Muscle layer of duodenum (tissue), 2 donors: ENCODE results near the gene PLB1.

ENCODE experiments used
- H3K27ac ChIP-seq: one replicate; pipeline ENCODE4 v1.7.0; 2013; ENCODE audit warnings: mild to moderate bottlenecking, low read length
- H3K27me3 ChIP-seq: one replicate; pipeline ENCODE4 v1.7.0; 2013; ENCODE audit warnings: low read depth, mild to moderate bottlenecking, control low read depth, low read length
- H3K36me3 ChIP-seq, 2 donors: one replicate each; pipeline ENCODE4 v1.7.0; 2013; ENCODE audit warnings: low read length in 2 of 2, control low read depth in 1 of 2, mild to moderate bottlenecking in 1 of 2; ENCODE audit not compliant: insufficient read depth in 2 of 2, control insufficient read depth in 1 of 2
- H3K4me1 ChIP-seq, 2 donors: one replicate each; pipeline ENCODE4 v1.7.0; 2013; ENCODE audit warnings: low read length in 2 of 2, mild to moderate bottlenecking in 2 of 2, control low read depth in 1 of 2, moderate library complexity in 1 of 2; ENCODE audit not compliant: insufficient read depth in 2 of 2, control insufficient read depth in 1 of 2
- H3K4me3 ChIP-seq, 2 donors: one replicate each; pipeline ENCODE4 v1.7.0; 2013; ENCODE audit warnings: low read length in 2 of 2, low read depth in 1 of 2, mild to moderate bottlenecking in 1 of 2
- H3K9me3 ChIP-seq, 2 donors: one replicate each; pipeline ENCODE4 v1.7.0; 2013; ENCODE audit warnings: low read length in 2 of 2, control low read depth in 1 of 2, mild to moderate bottlenecking in 1 of 2; ENCODE audit not compliant: control insufficient read depth in 1 of 2
- donor health status: healthy.

The PLB1 gene

GRCh38 chr2:28523902-28524301, 28.0 kb downstream of the PLB1 start:
- Histone ChIP-seq H3K4me1 (no peaks in the 10 kb centered on the region), H3K36me3 (no peaks in the 10 kb centered on the region), H3K4me3 (no peak overlapping the region), H3K27ac (no peak overlapping the region), H3K9me3 (no peaks in the 10 kb centered on the region), H3K27me3 (no peaks in the 10 kb centered on the region)

GRCh38 chr2:28525481-28525880, 29.6 kb downstream of the PLB1 start:
- H3K4me3 ChIP-seq: no peak overlapping the region
- H3K9me3 ChIP-seq: no peaks in the 10 kb centered on the region
- H3K27ac ChIP-seq: no peak overlapping the region
- H3K36me3 ChIP-seq: no peaks in the 10 kb centered on the region
- H3K27me3 ChIP-seq: no peaks in the 10 kb centered on the region
- H3K4me1 ChIP-seq: no peaks in the 10 kb centered on the region

GRCh38 chr2:28526527-28527132, 30.8 kb downstream of the PLB1 start:
- no peak overlapping the region for H3K27ac ChIP-seq
- H3K4me1 ChIP-seq: no peaks in the 10 kb centered on the region
- no peaks in the 10 kb centered on the region for H3K9me3 ChIP-seq
- H3K36me3 ChIP-seq: no peaks in the 10 kb centered on the region
- H3K27me3 ChIP-seq: no peaks in the 10 kb centered on the region
- H3K4me3 ChIP-seq: no peak overlapping the region

- Histone ChIP-seq H3K36me3 (no peaks in the 10 kb centered on the region), H3K27me3 (no peaks in the 10 kb centered on the region), H3K4me3 (no peak overlapping the region), H3K4me1 (no peaks in the 10 kb centered on the region), H3K27ac (no peak overlapping the region), H3K9me3 (no peaks in the 10 kb centered on the region)
These were observed 31.3 kb downstream of the PLB1 start for GRCh38 chr2:28527196-28527595.

GRCh38 chr2:28528206-28528605, 32.3 kb downstream of the PLB1 start:
- Histone ChIP-seq H3K27me3 (no peaks in the 10 kb centered on the region), H3K4me1 (no peaks in the 10 kb centered on the region), H3K9me3 (no peaks in the 10 kb centered on the region), H3K4me3 (no peak overlapping the region), H3K36me3 (no peaks in the 10 kb centered on the region), H3K27ac (no peak overlapping the region)

GRCh38 chr2:28530782-28531181, 34.9 kb downstream of the PLB1 start:
- no peaks in the 10 kb centered on the region for H3K36me3 ChIP-seq
- H3K4me1 ChIP-seq: no peaks in the 10 kb centered on the region
- H3K27ac ChIP-seq: no peak overlapping the region
- no peaks in the 10 kb centered on the region for H3K27me3 ChIP-seq
- no peaks in the 10 kb centered on the region for H3K9me3 ChIP-seq
- H3K4me3 ChIP-seq: no peak overlapping the region

- Histone ChIP-seq H3K9me3 (no peaks in the 10 kb centered on the region), H3K4me1 (no peaks in the 10 kb centered on the region), H3K27me3 (no peaks in the 10 kb centered on the region), H3K27ac (no peak overlapping the region), H3K4me3 (no peak overlapping the region), H3K36me3 (no peaks in the 10 kb centered on the region)
These were observed 36.5 kb downstream of the PLB1 start for GRCh38 chr2:28532399-28532798.

GRCh38 chr2:28533044-28533680, 37.3 kb downstream of the PLB1 start:
- Histone ChIP-seq H3K27me3 (no peaks in the 10 kb centered on the region), H3K9me3 (no peaks in the 10 kb centered on the region), H3K27ac (no peak overlapping the region), H3K4me3 (no peak overlapping the region), H3K4me1 (no peaks in the 10 kb centered on the region), H3K36me3 (no peaks in the 10 kb centered on the region)

- no peaks in the 10 kb centered on the region for H3K9me3 ChIP-seq
- no peaks in the 10 kb centered on the region for H3K4me1 ChIP-seq
- no peaks in the 10 kb centered on the region for H3K27me3 ChIP-seq
- H3K27ac ChIP-seq: no peak overlapping the region
- H3K4me3 ChIP-seq: no peak overlapping the region
- H3K36me3 ChIP-seq: no peaks in the 10 kb centered on the region
These were observed 39.0 kb downstream of the PLB1 start for GRCh38 chr2:28534817-28535216.

GRCh38 chr2:28538134-28538533, 42.3 kb downstream of the PLB1 start:
- H3K27ac ChIP-seq: no peak overlapping the region
- no peaks in the 10 kb centered on the region for H3K36me3 ChIP-seq
- H3K9me3 ChIP-seq: no peaks in the 10 kb centered on the region
- H3K27me3 ChIP-seq: no peaks in the 10 kb centered on the region
- H3K4me3 ChIP-seq: no peak overlapping the region
- no peaks in the 10 kb centered on the region for H3K4me1 ChIP-seq

GRCh38 chr2:28538652-28539051, 42.8 kb downstream of the PLB1 start:
- Histone ChIP-seq H3K27ac (no peak overlapping the region), H3K9me3 (no peaks in the 10 kb centered on the region), H3K4me3 (no peak overlapping the region), H3K27me3 (no peaks in the 10 kb centered on the region), H3K36me3 (no peaks in the 10 kb centered on the region), H3K4me1 (no peaks in the 10 kb centered on the region)

GRCh38 chr2:28539118-28539541, 43.3 kb downstream of the PLB1 start:
- H3K4me3 ChIP-seq: no peak overlapping the region
- H3K36me3 ChIP-seq: no peaks in the 10 kb centered on the region
- no peak overlapping the region for H3K27ac ChIP-seq
- H3K27me3 ChIP-seq: no peaks in the 10 kb centered on the region
- H3K9me3 ChIP-seq: no peaks in the 10 kb centered on the region
- no peaks in the 10 kb centered on the region for H3K4me1 ChIP-seq
